GM12874 (cell line): Measurements from ENCODE around the gene RIMBP2.

Source experiments
- CTCF ChIP-seq: IDR thresholded peaks from 2 replicates; pipeline ENCODE4 v1.5.1; 2011; ENCODE audit warnings: low read depth, mild to moderate bottlenecking, control low read depth, low read length, moderate library complexity; ENCODE audit not compliant: insufficient read depth

The RIMBP2 gene

GRCh38 chr12:130606231-130606630 lies 109.9 kb downstream of the RIMBP2 start:
- TF ChIP-seq CTCF: no peak

- no peak for TF ChIP-seq CTCF
Observed at GRCh38 chr12:130603396-130603965, 112.6 kb downstream of the RIMBP2 start.

GRCh38 chr12:130602251-130602650 lies 113.8 kb downstream of the RIMBP2 start:
- TF ChIP-seq CTCF: no peak

- TF ChIP-seq CTCF: no peak
Observed at GRCh38 chr12:130601327-130601726, 114.8 kb downstream of the RIMBP2 start.

- TF ChIP-seq CTCF: no peak
Observed at GRCh38 chr12:130596241-130596640, 119.9 kb downstream of the RIMBP2 start.

GRCh38 chr12:130595566-130595965 lies 120.5 kb downstream of the RIMBP2 start:
- no peak for TF ChIP-seq CTCF

GRCh38 chr12:130593056-130593455 lies 123.0 kb downstream of the RIMBP2 start:
- no peak for TF ChIP-seq CTCF
